Inflammatory macrophage treated with lipopolysaccharide for 4 hours (primary cell): ENCODE data around the gene FOXN4.
A peak's percentile ranks its signal among the peaks of the same experiment; 100 is the strongest.

Experiments
- DNase-seq: peaks from one replicate; pipeline ENCODE4 v3.0.0-alpha.2; 2020

Gene FOXN4

DNA sequence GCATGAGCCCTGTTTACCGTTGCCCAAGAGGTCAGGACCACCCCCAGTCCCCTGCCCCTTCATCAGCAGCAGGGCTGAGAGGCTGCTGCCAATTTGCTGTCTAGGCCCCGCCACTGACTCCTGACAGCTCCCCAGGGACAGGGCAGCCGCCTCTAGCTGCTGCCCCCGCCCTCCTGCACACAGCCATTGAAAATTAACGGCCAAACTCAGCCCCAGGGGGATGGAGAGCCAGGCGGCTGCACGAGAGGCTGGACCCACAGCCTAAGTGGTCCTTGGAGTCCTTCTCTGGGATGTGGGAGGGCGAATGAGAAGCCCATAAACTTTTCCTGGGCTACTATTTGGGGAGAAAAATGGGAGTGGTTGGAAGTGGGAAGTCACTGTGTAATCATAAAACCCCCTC, 4.6 kb downstream of the FOXN4 start:
- DNase-seq = no peak

DNA sequence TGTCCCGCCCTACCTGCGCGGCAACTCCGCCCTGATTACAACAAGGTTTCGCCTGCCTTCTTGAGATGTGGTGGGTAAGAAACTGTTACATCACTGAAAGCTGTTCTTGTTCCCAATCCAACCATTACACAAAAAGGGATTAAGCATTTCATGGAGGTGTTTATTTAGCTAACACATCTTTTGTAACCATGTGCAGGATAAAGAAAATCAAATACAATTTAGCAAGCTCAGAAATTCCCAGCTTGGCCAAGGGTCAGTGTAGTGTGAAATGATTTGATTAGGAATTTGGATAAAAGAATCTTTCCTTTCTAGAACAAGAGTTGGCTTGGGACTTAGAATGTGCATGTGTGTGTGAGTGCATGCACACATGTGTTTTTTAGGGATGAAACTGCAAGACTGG, 6.3 kb downstream of the FOXN4 start:
- no peak for DNase-seq

- DNase-seq = peak; percentile 2
Observed at GRCh38 chr12:109302358-109302757, 6.7 kb downstream of the FOXN4 start.

- no peak for DNase-seq
Observed at GRCh38 chr12:109301643-109302168, 7.4 kb downstream of the FOXN4 start.

DNA sequence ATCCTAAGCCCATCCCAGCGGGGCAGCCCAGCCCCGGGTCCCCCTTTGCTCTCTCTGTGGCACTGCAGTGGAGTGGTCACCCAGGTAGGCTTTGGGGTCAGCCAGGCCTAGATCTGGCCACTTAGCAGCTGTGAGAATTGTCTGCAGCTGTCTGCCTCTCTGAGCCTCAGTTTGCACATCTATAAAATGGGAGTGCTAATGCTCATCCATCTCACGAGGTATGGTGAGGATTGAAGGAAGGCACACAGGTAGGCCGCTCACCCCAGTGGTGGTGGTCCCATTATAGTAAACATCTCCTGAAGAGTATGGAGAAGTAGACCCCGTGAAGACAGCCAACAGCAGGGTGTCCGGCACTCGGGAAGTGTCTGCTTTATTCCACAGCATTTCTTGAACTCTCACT, 9.2 kb downstream of the FOXN4 start:
- DNase-seq = no peak

DNA sequence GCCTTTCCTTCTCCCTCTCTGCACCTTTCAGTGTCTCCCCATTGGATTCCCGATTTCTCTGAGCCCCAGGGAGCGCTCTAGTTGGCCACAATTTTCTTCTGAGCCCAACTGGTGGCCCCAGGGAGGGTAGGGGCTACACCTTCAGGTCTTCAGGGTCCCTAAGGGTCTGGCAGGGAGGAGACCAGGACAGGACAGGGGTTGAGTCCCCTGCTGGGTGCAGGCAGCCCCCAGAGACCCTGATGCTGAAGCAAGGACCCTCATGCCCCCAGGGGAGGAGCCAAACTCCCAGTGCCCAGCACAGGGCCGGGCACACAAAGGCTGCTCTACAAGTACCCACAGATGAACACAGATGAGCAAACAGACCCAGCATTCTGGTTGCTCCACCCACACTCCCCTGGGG, 12.7 kb downstream of the FOXN4 start:
- no peak for DNase-seq

- no peak for DNase-seq
Observed at GRCh38 chr12:109295764-109296425, 13.2 kb downstream of the FOXN4 start.

GRCh38 chr12:109294286-109294796, 14.7 kb downstream of the FOXN4 start:
- DNase-seq = no peak

DNA sequence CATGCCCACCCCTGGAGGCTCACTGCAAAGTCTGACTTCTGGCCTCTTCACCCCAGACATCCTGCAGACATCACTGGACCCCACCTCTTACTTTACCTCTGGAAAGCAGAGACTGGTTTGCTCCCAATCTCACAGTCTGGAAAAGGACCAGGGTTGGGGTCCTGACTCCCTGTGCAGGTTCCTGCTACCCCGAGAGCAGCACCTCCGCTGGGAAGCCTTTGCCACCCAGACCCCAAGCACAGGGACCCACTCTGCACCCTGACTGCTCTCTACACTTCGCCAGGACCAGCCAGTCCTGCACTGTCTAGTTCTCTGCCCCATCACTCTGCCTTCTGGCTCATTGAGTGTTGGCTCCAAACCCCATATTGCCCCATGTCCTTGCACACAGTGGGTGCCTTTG, 16.0 kb downstream of the FOXN4 start:
- DNase-seq = no peak

GRCh38 chr12:109292342-109292711, 16.8 kb downstream of the FOXN4 start:
- DNase-seq = no peak

DNA sequence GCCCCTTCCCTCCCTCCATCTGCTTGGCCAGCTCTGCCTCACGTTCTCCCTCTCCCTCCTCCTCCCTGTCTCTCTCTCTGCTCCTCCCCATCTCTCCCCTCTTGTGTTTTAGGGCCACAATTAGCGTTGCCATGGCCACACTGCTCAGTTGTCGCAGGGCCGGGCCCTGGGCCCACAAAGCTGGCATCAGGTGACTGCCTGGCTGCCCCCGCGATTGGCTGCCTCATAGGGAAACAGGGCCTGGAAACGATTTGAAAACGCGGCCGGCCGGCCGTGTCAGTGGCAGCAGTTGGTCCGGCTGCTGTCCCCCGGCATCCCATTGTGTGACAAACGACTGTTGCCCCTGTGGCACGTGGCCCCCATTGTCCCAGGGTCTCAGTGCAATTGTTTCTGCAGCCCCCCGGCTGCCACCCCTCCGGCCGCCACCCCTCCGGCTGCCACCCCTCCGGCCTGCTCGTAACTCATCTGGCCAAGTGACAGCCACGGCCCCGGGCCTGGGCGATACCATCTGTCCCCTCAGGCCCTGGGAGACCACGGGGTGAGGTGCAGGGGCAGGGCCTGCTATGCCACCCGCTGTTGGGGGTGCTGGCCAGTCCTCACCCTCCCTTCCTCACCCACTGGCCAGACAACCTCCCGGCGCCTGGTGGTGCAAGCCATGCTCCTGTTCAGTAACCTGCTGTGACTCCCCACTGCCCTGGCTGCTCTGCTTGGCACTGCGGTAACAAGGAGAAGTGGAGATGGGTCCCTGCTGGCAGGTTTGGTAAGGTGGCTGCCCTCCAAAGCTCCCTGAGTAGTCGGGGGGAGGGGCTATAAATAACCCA, 17.4 kb downstream of the FOXN4 start:
- DNase-seq = no peak

DNA sequence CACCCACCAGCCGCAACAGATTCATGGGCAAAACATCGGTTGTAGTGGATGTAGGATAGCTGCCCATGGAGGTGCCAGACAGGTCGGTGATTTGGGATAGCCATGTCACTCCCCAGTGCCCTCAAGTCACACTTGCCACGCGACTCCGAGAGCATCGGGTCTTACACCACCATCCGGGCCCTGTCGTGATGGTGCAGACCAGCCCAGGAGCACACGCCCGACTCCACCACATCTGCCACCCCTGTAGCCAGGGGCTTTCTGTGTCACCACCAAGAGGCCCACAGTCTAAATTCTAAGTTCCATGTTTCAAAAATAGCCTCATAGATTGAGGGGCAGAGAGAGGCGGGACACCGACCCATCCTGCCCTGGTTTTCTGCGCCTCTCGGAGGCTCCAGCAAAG, 18.0 kb downstream of the FOXN4 start:
- DNase-seq = no peak

- no peak for DNase-seq
Observed at GRCh38 chr12:109290061-109290460, 19.0 kb downstream of the FOXN4 start.

- DNase-seq = no peak
Observed at GRCh38 chr12:109289551-109289950, 19.5 kb downstream of the FOXN4 start.

DNA sequence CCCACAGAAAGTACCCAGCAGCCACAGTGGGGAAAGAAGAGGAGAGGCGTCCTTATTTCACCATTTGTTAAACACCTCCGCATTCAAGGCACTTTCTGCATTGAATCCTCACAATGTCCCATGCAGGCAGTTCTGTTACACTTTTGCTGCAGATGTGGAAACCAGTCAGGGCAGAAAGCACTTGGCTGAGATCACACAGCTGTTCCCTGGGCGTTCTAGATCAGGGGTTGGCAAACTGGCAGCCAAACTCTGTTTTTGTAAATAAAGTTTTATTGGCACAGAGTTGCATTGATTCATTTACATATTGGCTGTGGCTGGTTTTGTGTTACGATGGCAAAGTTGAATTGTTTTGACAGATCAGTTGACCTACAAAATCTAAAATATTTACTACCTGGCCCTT, 20.1 kb downstream of the FOXN4 start:
- no peak for DNase-seq

DNA sequence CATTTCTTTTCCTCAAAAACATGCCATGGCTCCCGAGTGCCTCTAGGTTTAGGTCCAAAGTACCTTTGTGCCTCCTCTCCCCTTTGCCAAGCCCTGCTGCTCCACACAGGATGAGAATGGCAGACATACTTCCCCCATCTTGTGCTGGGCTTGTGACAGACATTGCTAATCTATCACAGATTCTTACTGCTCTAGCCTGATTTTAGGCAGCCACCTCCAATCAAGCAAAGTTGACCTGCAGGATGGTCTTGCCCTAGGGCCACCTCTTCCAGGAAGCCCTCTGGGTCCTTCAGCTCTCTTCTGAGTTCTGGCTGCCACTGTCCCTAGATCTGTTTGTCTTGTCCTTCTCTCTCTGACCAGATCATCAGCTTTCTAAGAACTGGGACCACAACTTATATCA, 20.5 kb downstream of the FOXN4 start:
- DNase-seq = no peak

GRCh38 chr12:109287811-109288469, 21.1 kb downstream of the FOXN4 start:
- no peak for DNase-seq

GRCh38 chr12:109287181-109287580, 21.9 kb downstream of the FOXN4 start:
- DNase-seq = no peak

DNA sequence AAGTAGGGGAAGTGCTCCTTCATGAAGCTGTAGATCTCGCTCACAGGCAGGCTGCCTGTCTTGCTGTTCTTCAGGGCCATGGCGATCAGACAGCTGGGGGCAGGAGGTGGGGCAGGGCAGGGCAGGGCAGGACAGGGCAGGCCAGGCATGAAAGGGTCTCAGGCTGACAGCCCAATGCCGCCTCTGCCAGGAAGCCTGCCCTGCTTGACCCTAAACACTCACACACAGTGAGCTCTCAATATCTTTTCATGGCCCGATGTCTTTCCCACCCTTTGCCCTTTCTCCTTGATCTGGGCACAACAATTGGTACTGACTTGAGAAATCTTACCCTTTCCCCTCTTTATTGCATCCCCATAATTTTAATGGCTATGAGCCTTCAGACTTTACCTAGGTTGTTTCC, 22.4 kb downstream of the FOXN4 start:
- no peak for DNase-seq

DNA sequence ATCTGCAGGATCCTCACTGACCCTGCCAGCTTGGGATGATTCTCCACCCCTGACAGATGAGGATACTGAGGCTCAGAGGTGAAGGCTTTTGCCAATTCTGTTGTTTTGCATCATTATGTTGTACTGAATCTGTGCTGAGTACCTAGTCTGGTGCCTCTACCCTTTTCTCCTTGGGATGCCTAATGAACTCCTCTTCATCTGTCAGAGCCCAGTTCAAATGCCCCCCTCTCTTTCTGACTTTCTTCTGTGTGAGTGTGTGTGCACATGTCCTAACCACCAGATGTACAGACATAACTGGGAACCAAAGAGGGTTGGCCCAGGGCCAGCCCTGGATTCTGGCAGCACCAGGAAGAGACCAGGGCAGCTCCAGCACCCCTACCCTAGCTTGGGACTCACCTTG, 22.8 kb downstream of the FOXN4 start:
- no peak for DNase-seq

DNA sequence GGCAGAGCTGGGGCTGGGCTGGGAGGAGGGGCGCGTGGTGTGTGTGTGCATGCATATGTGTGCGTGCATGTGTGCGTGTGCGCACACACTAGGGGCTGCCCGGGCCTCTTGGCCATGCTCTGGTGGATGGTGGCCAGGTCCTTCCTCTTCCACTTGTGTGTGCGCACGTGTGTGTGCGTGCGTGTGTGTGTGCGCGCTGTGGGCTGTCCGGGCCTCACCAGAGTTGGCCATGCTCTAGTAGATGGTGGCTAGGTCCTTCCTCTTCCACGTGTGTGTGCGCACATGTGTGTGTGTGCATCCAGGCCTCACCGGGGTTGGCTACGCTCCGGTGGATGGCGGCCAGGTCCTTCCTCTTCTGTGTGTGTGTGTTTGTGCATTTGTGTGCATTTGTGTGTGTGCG, 24.7 kb downstream of the FOXN4 start:
- no peak for DNase-seq

DNA sequence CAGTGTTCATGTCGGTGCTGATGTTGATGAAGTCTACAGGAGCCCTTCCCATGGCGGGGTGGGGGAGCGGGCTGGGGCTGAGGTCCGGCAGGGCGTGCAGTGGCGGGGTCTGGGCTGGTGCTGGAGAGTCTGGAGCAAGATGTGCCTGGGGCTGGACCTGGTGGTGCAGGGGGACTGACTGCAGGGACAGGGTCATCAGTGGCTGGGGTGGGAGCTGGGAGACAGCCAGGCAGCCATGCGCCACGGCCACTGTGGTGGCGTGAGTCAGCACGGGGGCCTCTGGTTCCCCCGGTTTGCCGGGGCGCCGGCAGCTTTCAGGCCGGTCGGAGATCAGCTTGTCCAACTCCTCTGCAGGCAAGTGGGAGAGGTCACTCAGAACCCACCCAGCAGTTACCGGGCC, 27.6 kb downstream of the FOXN4 start:
- no peak for DNase-seq

GRCh38 chr12:109279525-109279924, 29.6 kb downstream of the FOXN4 start:
- DNase-seq = no peak

- DNase-seq = no peak
Observed at GRCh38 chr12:109278912-109279311, 30.2 kb downstream of the FOXN4 start.
